Measurements from ENCODE around the gene AGT. TPM values are rescaled to one million over a fixed set of nuclear protein-coding genes. Genes with fewer than 3 reads are reported as not detected.

AGT gene
- polyA plus RNA-seq, 1 donor (not counting 4 experiments of a cell fraction or from before 2014, with no cell fraction given) = not detected

- dilution Hi-C loops (cut with MboI; ENCODE audit: extremely low pct_ligation_motif_present, low sequenced_read_pairs) = no loop called here
- H3K79me2 ChIP-seq (ENCODE audit: control insufficient read depth, insufficient read depth, low read length) = no peaks in the 10 kb centered on the region
Observed at GRCh38 chr1:230739564-230740290, 25.8 kb upstream of the AGT start.

GRCh38 chr1:230737622-230738262 is 23.8 kb upstream of the AGT start:
- Histone ChIP-seq H2AFZ (ENCODE audit: control insufficient read depth, low read length) (no peak overlapping the region), H3K27ac (ENCODE audit: control insufficient read depth, insufficient read depth, low read length) (no peak overlapping the region), H3K9me1 (ENCODE audit: control insufficient read depth, extremely low read depth, insufficient read depth, low read length) (no peaks in the 10 kb centered on the region), H3K9ac (ENCODE audit: control insufficient read depth, extremely low read depth, insufficient read depth, low read length) (no peak overlapping the region), H3K4me3 (ENCODE audit: control insufficient read depth in 2 of 3, extremely low read depth in 1 of 3, insufficient read depth in 2 of 3, low read depth in 1 of 3, low read length in 3 of 3) (no peak overlapping the region), H3K27me3 (ENCODE audit: control insufficient read depth, extremely low read depth, insufficient read depth, low read length) (no peaks in the 10 kb centered on the region), H3K4me2 (ENCODE audit: control insufficient read depth, extremely low read depth, insufficient read depth, low read depth, low read length) (no peak overlapping the region), H3K79me2 (ENCODE audit: control insufficient read depth, insufficient read depth, low read length) (no peaks in the 10 kb centered on the region), H4K20me1 (ENCODE audit: control insufficient read depth, extremely low read depth, insufficient read depth, low read length) (no peaks in the 10 kb centered on the region), H3K36me3 (ENCODE audit: control insufficient read depth in 2 of 2, extremely low read depth in 1 of 2, insufficient read depth in 2 of 2, low read length in 2 of 2) (no peaks in the 10 kb centered on the region), H3K4me1 (ENCODE audit: control insufficient read depth, extremely low read depth, insufficient read depth, low read length) (no peaks in the 10 kb centered on the region), H3K9me3 (ENCODE audit: control insufficient read depth, low read depth, low read length) (no peaks in the 10 kb centered on the region)
- DNase-seq (ENCODE audit: low read depth, low spot score) = no peak
- TF ChIP-seq CTCF (optimal IDR thresholded peaks at IDR 0.05 in 1 of 3, IDR thresholded peaks at IDR 0.05 in 1 of 3, conservative IDR thresholded peaks at IDR 0.05 in 1 of 3; ENCODE audit: extremely low read depth in 1 of 3, insufficient read depth in 2 of 3, low read length in 3 of 3) = no peak
- no peak for TF ChIP-seq EZH2 (IDR thresholded peaks at IDR 0.05; ENCODE audit: low read length)
- dilution Hi-C loops (cut with MboI; ENCODE audit: extremely low pct_ligation_motif_present, low sequenced_read_pairs) = no loop called here
- no peak for FAIRE-seq

More at GRCh38 chr1:230739564-230740290, 25.8 kb upstream of the AGT start:
- no peak for FAIRE-seq
- Histone ChIP-seq H3K4me1 (ENCODE audit: control insufficient read depth, extremely low read depth, insufficient read depth, low read length) (no peaks in the 10 kb centered on the region), H3K9ac (ENCODE audit: control insufficient read depth, extremely low read depth, insufficient read depth, low read length) (no peak overlapping the region), H2AFZ (ENCODE audit: control insufficient read depth, low read length) (no peak overlapping the region), H3K27ac (ENCODE audit: control insufficient read depth, insufficient read depth, low read length) (no peak overlapping the region), H3K4me3 (ENCODE audit: control insufficient read depth in 2 of 3, extremely low read depth in 1 of 3, insufficient read depth in 2 of 3, low read depth in 1 of 3, low read length in 3 of 3) (no peak overlapping the region), H3K9me3 (ENCODE audit: control insufficient read depth, low read depth, low read length) (no peaks in the 10 kb centered on the region), H3K27me3 (ENCODE audit: control insufficient read depth, extremely low read depth, insufficient read depth, low read length) (no peaks in the 10 kb centered on the region), H3K4me2 (ENCODE audit: control insufficient read depth, extremely low read depth, insufficient read depth, low read depth, low read length) (no peak overlapping the region), H3K36me3 (ENCODE audit: control insufficient read depth in 2 of 2, extremely low read depth in 1 of 2, insufficient read depth in 2 of 2, low read length in 2 of 2) (no peaks in the 10 kb centered on the region), H4K20me1 (ENCODE audit: control insufficient read depth, extremely low read depth, insufficient read depth, low read length) (no peaks in the 10 kb centered on the region), H3K9me1 (ENCODE audit: control insufficient read depth, extremely low read depth, insufficient read depth, low read length) (no peaks in the 10 kb centered on the region)
- no peak for DNase-seq (ENCODE audit: low read depth, low spot score)
- TF ChIP-seq EZH2 (IDR thresholded peaks at IDR 0.05; ENCODE audit: low read length) (no peak), CTCF (optimal IDR thresholded peaks at IDR 0.05 in 1 of 3, IDR thresholded peaks at IDR 0.05 in 1 of 3, conservative IDR thresholded peaks at IDR 0.05 in 1 of 3; ENCODE audit: extremely low read depth in 1 of 3, insufficient read depth in 2 of 3, low read length in 3 of 3) (no peak)
